KBM-7 (cell line): Measurements from ENCODE around the gene PPP2R2B.

ENCODE experiments used
- DNase-seq: peaks from one replicate; pipeline ENCODE4 v3.0.0-alpha.2; 2015
- in situ Hi-C: fragments of 300-500 bp; cut with MboI; formaldehyde crosslinking; loops from 2 replicates; pipeline ENCODE4 v1.14.3; 2020; ENCODE audit warnings: low sequenced_read_pairs, low pct_unique_long_range_greater_than_20kb, mixed read lengths

The PPP2R2B gene

GRCh38 chr5:146796144-146796543 lies 82.4 kb downstream of the PPP2R2B start:
- no peak for DNase-seq
- in situ Hi-C loops = no loop called here

GRCh38 chr5:146794326-146795029 lies 84.1 kb downstream of the PPP2R2B start:
- peak; percentile 65 for DNase-seq
- in situ Hi-C loops = no loop called here

- in situ Hi-C loops = no loop called here
- DNase-seq = no peak
Observed at GRCh38 chr5:146793709-146794108, 84.8 kb downstream of the PPP2R2B start.

- no peak for DNase-seq
- in situ Hi-C loops = no loop called here
Observed at GRCh38 chr5:146791471-146791870, 87.1 kb downstream of the PPP2R2B start.

GRCh38 chr5:146789712-146790653 lies 88.6 kb downstream of the PPP2R2B start:
- DNase-seq = no peak
- in situ Hi-C loops = no loop called here

GRCh38 chr5:146788898-146789297 lies 89.7 kb downstream of the PPP2R2B start:
- in situ Hi-C loops = no loop called here
- DNase-seq = no peak

GRCh38 chr5:146785065-146785464 lies 93.5 kb downstream of the PPP2R2B start:
- peak; percentile 88 for DNase-seq
- in situ Hi-C loops = no loop called here

DNA sequence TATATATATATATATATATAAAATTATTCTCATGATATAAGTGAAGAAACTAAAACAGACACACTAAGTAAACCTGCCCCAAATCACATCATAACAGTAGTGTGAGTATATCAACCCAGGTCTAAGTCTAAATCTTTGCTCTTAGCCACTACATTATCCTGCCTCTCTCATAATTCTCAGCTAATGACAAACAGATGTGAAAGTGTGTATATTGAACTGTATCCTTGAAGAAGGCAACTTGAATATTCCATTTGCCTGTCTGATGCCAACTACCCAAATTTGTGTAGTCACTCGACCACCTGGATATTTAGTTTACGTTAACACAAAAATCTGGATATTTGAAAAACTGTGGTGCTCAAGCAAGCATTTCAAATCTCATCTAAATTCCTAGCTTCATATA lies 97.4 kb downstream of the PPP2R2B start:
- no peak for DNase-seq

DNA sequence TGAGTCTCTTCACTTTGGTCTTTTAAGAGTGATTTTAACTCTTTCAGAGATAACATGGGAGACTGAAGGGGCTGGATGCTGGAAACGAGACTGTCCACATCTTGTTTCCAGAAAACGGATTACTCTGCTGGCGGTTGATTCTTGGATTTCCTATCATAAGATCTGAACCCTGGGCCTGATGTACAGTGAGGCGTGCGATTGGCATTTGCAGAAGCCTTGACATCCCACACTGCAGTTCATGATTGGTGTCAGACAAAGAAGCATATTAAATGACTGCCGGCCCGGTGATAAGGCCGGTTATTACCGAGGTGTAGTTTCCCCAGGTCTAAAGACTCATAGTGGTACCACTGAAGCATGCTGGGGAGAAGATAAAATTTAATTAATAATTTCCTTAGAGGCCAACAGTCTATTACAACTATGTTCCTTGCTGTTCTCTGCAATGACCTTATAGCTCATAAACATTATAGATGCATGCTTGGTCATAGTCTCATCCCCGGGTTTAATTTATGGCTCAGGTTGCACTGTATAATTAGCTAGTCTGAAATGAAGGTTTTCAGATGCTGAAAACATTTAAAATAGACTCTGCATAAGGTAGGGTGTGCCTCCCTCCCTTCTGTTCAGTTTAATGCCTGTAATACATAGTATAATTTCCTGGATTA lies 99.2 kb downstream of the PPP2R2B start:
- no peak for DNase-seq
- in situ Hi-C loops = no loop called here

More for the DNA sequence above, 97.4 kb downstream of the PPP2R2B start:
- in situ Hi-C loops = no loop called here

GRCh38 chr5:146778795-146779194 lies 99.8 kb downstream of the PPP2R2B start:
- DNase-seq = no peak
- in situ Hi-C loops = no loop called here

GRCh38 chr5:146778261-146778660 lies 100.3 kb downstream of the PPP2R2B start:
- in situ Hi-C loops = no loop called here
- DNase-seq = no peak

DNA sequence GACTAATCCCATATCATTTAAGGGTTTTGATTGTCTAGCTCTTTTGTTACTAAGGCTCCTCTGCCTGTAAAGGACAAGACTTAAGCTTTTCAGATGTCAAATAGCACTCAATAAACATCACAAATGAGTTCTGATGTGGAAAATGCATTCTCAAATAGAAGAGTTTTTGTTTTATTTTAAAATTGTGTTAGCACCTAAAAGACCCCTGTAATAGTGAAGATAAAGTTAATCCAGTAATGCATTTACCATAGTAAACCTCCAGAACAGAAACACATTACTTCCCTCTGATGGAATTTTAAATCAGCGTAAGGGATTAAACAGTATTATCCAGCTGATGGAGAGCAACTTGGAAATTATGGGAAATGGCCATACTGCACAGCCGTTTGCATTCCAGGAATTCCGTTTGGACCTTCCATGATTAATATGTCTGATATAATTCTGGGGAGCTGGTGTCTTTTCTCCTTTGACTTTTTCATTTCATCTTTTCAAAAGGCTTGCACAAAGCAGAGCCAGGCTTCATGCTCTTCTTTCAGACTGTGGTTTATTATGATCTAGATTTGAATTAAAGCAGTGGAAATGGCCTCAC lies 105.6 kb downstream of the PPP2R2B start:
- in situ Hi-C loops = no loop called here
- no peak for DNase-seq

- in situ Hi-C loops = no loop called here
- no peak for DNase-seq
Observed at GRCh38 chr5:146770980-146771379, 107.6 kb downstream of the PPP2R2B start.

DNA sequence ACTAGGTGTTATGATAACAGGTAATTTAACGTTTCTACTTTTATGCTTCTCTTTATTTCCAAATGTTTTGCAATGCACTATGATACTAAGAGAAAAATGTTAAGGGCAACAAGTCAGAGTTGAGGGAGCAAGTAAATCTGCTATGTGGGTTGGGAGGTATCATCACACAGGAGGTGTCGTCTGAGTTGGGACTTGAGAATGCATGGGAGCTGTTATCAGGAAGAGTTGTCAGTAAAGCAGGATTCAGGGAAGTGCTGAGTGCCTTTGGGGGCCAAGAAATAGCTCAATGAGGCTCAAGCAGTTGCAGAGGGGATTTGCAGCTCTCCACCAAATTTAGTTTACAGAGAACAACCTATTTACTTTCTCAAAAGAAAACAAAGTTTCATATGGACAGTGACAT lies 108.0 kb downstream of the PPP2R2B start:
- DNase-seq = no peak
- in situ Hi-C loops = no loop called here

- in situ Hi-C loops = no loop called here
- no peak for DNase-seq
Observed at GRCh38 chr5:146767534-146767933, 111.0 kb downstream of the PPP2R2B start.

DNA sequence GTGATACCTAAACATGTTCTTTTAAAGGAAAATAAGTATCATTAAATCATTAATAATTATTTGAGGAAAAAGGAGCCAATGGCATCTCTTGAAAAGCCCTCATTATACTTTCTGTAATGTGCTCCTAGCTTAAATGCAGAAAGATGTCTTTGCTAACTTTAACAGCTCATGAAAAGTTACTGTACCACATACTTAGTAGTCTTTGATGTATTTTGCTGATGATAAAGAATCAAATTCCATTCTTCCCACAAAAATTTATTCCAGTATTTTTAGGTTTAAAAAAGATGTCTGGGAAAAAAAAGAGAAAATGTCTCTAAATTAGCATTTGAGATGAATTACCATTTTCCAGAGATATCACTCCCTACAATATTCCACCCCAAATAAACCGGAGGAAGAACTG lies 112.5 kb downstream of the PPP2R2B start:
- no peak for DNase-seq
- in situ Hi-C loops = no loop called here

DNA sequence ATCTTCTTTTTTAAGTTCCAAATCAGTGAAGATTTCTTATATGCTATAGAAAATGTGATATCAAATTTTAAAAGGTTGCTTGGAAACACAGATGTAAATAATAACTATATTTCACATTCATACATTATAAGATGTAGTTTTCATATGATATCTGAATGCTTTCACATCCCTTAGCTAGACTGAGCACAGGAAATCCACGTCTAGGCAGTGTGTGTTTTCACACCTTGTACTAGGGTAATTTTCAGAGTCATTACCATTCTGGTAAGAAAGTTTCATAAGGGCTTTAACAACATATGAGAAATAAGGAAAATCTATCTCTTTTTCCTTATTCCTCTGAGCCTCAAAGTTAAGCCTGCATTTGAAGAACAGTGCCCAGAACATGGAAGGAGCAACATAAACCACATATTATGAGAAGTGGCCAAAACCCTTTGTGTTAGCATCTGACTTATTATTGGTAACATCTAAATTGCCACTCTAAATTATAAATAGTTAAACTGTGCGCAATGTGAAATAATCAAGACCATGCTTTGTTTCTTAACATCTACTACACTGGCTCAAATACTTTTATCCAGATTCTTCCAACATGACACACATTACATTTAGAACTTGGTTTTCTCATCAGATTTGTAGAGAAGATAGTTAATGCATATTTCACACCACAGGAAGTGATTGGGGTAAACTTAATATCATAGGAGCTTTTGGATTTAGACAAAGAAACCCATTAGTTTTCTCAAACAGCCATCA lies 113.3 kb downstream of the PPP2R2B start:
- DNase-seq = no peak
- in situ Hi-C loops = no loop called here

DNA sequence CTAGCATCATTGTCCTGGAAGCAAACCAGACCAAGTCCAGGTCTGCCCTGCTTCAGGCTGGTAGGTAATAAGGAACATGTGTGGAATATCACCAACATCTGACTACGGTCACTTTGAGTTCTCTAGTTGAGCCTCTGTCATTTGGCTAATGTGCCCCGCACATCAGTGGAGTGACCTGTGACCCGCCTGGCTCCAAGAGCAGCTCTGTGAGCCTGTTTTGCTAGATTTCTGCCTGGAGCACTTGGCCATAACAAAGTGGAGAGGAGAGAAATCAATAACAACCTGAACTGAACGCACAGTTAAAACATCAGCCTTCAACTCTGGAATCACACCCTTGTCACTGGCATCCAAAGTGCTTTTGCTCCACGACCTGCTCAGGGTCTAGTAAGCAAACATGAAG lies 115.7 kb downstream of the PPP2R2B start:
- DNase-seq = no peak
- in situ Hi-C loops = no loop called here

DNA sequence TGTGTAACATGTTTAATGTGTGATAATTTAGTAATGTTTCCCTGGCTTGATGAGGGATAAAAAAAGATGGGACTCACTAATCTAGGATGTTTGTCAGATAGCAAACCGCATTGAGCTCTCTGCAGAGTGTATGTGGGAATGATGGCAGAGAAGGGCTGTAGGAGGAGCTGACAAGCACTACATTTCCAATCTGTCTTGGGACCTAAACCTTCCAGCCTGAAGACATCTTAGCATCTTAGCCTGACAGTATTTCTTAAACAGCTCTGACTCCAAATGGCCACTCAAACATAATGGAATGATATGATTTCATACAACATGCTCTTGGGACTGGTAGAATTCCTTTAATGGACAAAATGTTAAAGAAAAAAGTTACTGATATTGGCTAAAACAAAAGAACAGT lies 116.7 kb downstream of the PPP2R2B start:
- in situ Hi-C loops = no loop called here
- no peak for DNase-seq
